H1 (cell line): ENCODE measurements around the gene ROBO2. TPM values are rescaled to one million over a fixed set of nuclear protein-coding genes. Genes with fewer than 3 reads are reported as not detected.

Experiments used
- CTCF ChIA-PET: fragments of 300-600 bp; sonication (Branson Sonifier 250); formaldehyde crosslinking; loops from one replicate; lab custom pipeline; 2021; ENCODE audit not compliant: partially characterized antibody; lab: Charles Lee
- POLR2A ChIA-PET: fragments of 300-600 bp; sonication (Branson Sonifier 250); formaldehyde crosslinking; loops from one replicate; lab custom pipeline; 2021; ENCODE audit warnings: inconsistent platforms; ENCODE audit not compliant: partially characterized antibody; lab: Charles Lee
- DNase-seq, 2 experiments: peaks; one replicate each; pipeline versions ENCODE4 v3.0.0 to v3.0.0-alpha.2; 2010 to 2022; ENCODE audit warnings: low spot score in 2 of 2, low read depth in 1 of 2, mixed read lengths in 1 of 2
- FAIRE-seq: peaks from 2 replicates; lab custom pipeline; 2011; peaks lifted over from hg19 to GRCh38; lab: Jason Lieb, UNC
- H2AFZ ChIP-seq: 2 replicates; pipeline ENCODE4 v1.8.1; 2012; ENCODE audit warnings: low read length, inconsistent platforms
- H2AK5ac ChIP-seq: 2 replicates; pipeline ENCODE4 v1.6.1; 2013; ENCODE audit warnings: low read depth, low read length
- H2BK120ac ChIP-seq: replicated peaks from 2 replicates; pipeline ENCODE3; 2013; ENCODE audit warnings: low read depth, low read length, inconsistent platforms
- H2BK12ac ChIP-seq: 2 replicates; pipeline ENCODE4 v1.6.1; 2013; ENCODE audit warnings: low read depth, low read length
- H2BK15ac ChIP-seq: 2 replicates; pipeline ENCODE4 v1.6.1; 2013; ENCODE audit warnings: low read length
- H2BK20ac ChIP-seq: 2 replicates; pipeline ENCODE4 v1.6.1; 2013; ENCODE audit warnings: low read length
- H2BK5ac ChIP-seq: 2 replicates; pipeline ENCODE4 v1.6.1; 2013; ENCODE audit warnings: low read depth, low read length
- H3K14ac ChIP-seq: 2 replicates; pipeline ENCODE4 v1.6.1; 2013; ENCODE audit warnings: inconsistent platforms; ENCODE audit not compliant: insufficient read length
- H3K18ac ChIP-seq: 2 replicates; pipeline ENCODE4 v1.6.1; 2013; ENCODE audit warnings: low read length; ENCODE audit errors: extremely low read depth
- H3K23ac ChIP-seq: 2 replicates; pipeline ENCODE4 v1.6.1; 2013; ENCODE audit warnings: inconsistent platforms; ENCODE audit not compliant: insufficient read length
- H3K23me2 ChIP-seq: 2 replicates; pipeline ENCODE4 v1.6.1; 2013; ENCODE audit warnings: low read depth, low read length
- H3K27ac ChIP-seq: 2 replicates; pipeline ENCODE4 v1.6.1; 2011; ENCODE audit warnings: low read depth, low read length, inconsistent platforms
- H3K27me3 ChIP-seq, 4 experiments: replicated peaks in 1 of 4; 1 replicate in 1 of 4; 2 replicates in 3 of 4; pipeline versions ENCODE4 v1.6.1 to v1.8.1; 2011 to 2013; ENCODE audit warnings: low read length in 3 of 4, mild to moderate bottlenecking in 3 of 4, inconsistent platforms in 2 of 4, mixed read lengths in 2 of 4, moderate library complexity in 1 of 4; ENCODE audit not compliant: control insufficient read depth in 3 of 4, insufficient read depth in 3 of 4; ENCODE audit errors: extremely low read depth in 1 of 4
- H3K36me3 ChIP-seq, 4 experiments: 2 replicates each; pipeline versions ENCODE4 v1.6.1 to v1.8.1; 2011 to 2013; ENCODE audit warnings: mild to moderate bottlenecking in 4 of 4, low read length in 3 of 4, moderate library complexity in 2 of 4, control low read depth in 1 of 4, inconsistent platforms in 1 of 4; ENCODE audit not compliant: insufficient read depth in 4 of 4, control insufficient read depth in 2 of 4
- H3K4ac ChIP-seq: replicated peaks from 2 replicates; pipeline ENCODE3; 2013; ENCODE audit warnings: low read length, low read depth, mixed read lengths, inconsistent platforms; ENCODE audit not compliant: insufficient read length
- H3K4me1 ChIP-seq, 4 experiments: replicated peaks in 1 of 4; 1 replicate in 1 of 4; 2 replicates in 3 of 4; pipeline versions ENCODE4 v1.6.1 to v1.8.1; 2011 to 2013; ENCODE audit warnings: low read length in 3 of 4, inconsistent platforms in 2 of 4, mixed read lengths in 1 of 4; ENCODE audit not compliant: insufficient read depth in 4 of 4, control insufficient read depth in 3 of 4
- H3K4me2 ChIP-seq, 2 experiments: 2 replicates each; pipeline versions ENCODE4 v1.6.1 to v1.8.1; 2011 to 2013; ENCODE audit warnings: low read depth in 2 of 2, low read length in 2 of 2, control low read depth in 1 of 2, inconsistent platforms in 1 of 2, mild to moderate bottlenecking in 1 of 2; ENCODE audit not compliant: insufficient read depth in 1 of 2
- H3K4me3 ChIP-seq, 4 experiments: fragments of 200-600, 300-600 bp in 1 of 4; sonication (generic), shearing (Covaris generic), sonication (Bioruptor Twin) in 1 of 4; 2 replicates each; pipeline versions ENCODE4 v1.5.1 to v1.8.1; 2011 to 2016; ENCODE audit warnings: low read length in 4 of 4, low read depth in 3 of 4, control low read depth in 2 of 4, inconsistent platforms in 2 of 4, mild to moderate bottlenecking in 2 of 4, mixed read lengths in 1 of 4, moderate library complexity in 1 of 4; ENCODE audit not compliant: insufficient read depth in 2 of 4; ENCODE audit errors: extremely low read depth in 1 of 4
- H3K56ac ChIP-seq: replicated peaks from 2 replicates; pipeline ENCODE3; 2013; ENCODE audit warnings: low read depth, mild to moderate bottlenecking, mixed read lengths, low read length, inconsistent platforms; ENCODE audit not compliant: insufficient read length
- H3K79me1 ChIP-seq: 2 replicates; pipeline ENCODE4 v1.6.1; 2013; ENCODE audit warnings: low read depth, low read length, control low read depth
- H3K79me2 ChIP-seq, 2 experiments: 2 replicates each; pipeline versions ENCODE4 v1.6.1 to v1.8.1; 2012 to 2013; ENCODE audit warnings: low read length in 2 of 2, mild to moderate bottlenecking in 2 of 2, inconsistent platforms in 1 of 2; ENCODE audit not compliant: insufficient read depth in 2 of 2, control insufficient read depth in 1 of 2
- H3K9ac ChIP-seq, 4 experiments: replicated peaks in 1 of 4; 1 replicate in 1 of 4; 2 replicates in 3 of 4; pipeline versions ENCODE4 v1.6.1 to v1.8.1; 2011 to 2013; ENCODE audit warnings: low read depth in 3 of 4, low read length in 3 of 4, control low read depth in 2 of 4, mild to moderate bottlenecking in 2 of 4, moderate library complexity in 2 of 4, inconsistent platforms in 1 of 4; ENCODE audit errors: extremely low read depth in 1 of 4
- H3K9me3 ChIP-seq, 2 experiments: 2 replicates each; pipeline versions ENCODE4 v1.6.1 to v1.8.1; 2012 to 2013; ENCODE audit warnings: mild to moderate bottlenecking in 2 of 2, moderate library complexity in 2 of 2, control low read depth in 1 of 2, inconsistent platforms in 1 of 2, low read depth in 1 of 2, low read length in 1 of 2, mixed read lengths in 1 of 2; ENCODE audit not compliant: insufficient read depth in 2 of 2
- H4K20me1 ChIP-seq, 2 experiments: replicated peaks in 1 of 2; 2 replicates each; pipeline versions ENCODE3 to v1.8.1; 2011 to 2013; ENCODE audit warnings: inconsistent platforms in 2 of 2, low read length in 2 of 2, mild to moderate bottlenecking in 1 of 2; ENCODE audit not compliant: insufficient read depth in 2 of 2, control insufficient read depth in 1 of 2
- H4K5ac ChIP-seq: 2 replicates; pipeline ENCODE4 v1.6.1; 2013; ENCODE audit warnings: low read length, low read depth, mixed read lengths, inconsistent platforms; ENCODE audit not compliant: insufficient read length
- H4K8ac ChIP-seq: 2 replicates; pipeline ENCODE4 v1.8.0; 2013; ENCODE audit warnings: mild to moderate bottlenecking, moderate library complexity, low read length, inconsistent platforms; ENCODE audit not compliant: insufficient read depth; ENCODE audit errors: extremely low read depth
- H4K91ac ChIP-seq: replicated peaks from 2 replicates; pipeline ENCODE3; 2013; ENCODE audit warnings: low read length, mixed read lengths, inconsistent platforms; ENCODE audit not compliant: insufficient read length
- JUND ChIP-seq: IDR thresholded peaks from 2 replicates; pipeline ENCODE4 v1.6.1; 2011; ENCODE audit warnings: mild to moderate bottlenecking, improper control_type of control experiment, low read length
- PHF8 ChIP-seq: fragments of 200-600 bp; sonication (generic); conservative IDR thresholded peaks from 2 replicates; pipeline ENCODE4 v1.7.1; 2012; ENCODE audit warnings: low read depth, mild to moderate bottlenecking, inconsistent platforms, low read length, moderate library complexity
- RFX5 ChIP-seq: IDR thresholded peaks from 2 replicates; pipeline ENCODE4 v1.6.1; 2011; ENCODE audit warnings: low read depth, low read length, improper control_type of control experiment, borderline replicate concordance
- WGBS, 2 experiments: shearing (Covaris generic) in 1 of 2; methylation state at CpG; one replicate each; pipeline versions ENCODE4 v1.1.6 to v1.1.7; 2013 to 2015; ENCODE audit warnings: low lambda C conversion rate in 2 of 2, mixed read lengths in 2 of 2, inconsistent platforms in 1 of 2, low coverage in 1 of 2, missing lambda C conversion rate in 1 of 2; ENCODE audit not compliant: insufficient replicate concordance in 2 of 2, insufficient coverage in 1 of 2, insufficient read length in 1 of 2; ENCODE audit errors: extremely low coverage in 1 of 2, missing lambda C conversion rate in 1 of 2; 5-methylcytosine and 5-hydroxymethylcytosine counted together
- polyA plus RNA-seq, 7 experiments: library from polyadenylated mRNA; depleted of rRNA in 3 of 7; stranded (reverse) in 5 of 7; unstranded in 2 of 7; fragments of >200 nt in 5 of 7; fragments of 200-250 nt in 2 of 7; gene quantifications; 1 replicate in 5 of 7; 2 replicates in 1 of 7; 4 replicates in 1 of 7; pipeline versions ENCODE4 v1.2.1 to v1.2.3, GENCODE V29; 2011 to 2013; ENCODE audit warnings: missing spikeins in 2 of 7, mixed read lengths in 2 of 7
- total RNA-seq: library from RNA; stranded (reverse); fragmentation: NEBNext Ultra II Directional; extraction: Animal tissue kit (Norgen Biotek cat#: 25700); gene quantifications from 2 replicates; pipeline ENCODE4 v1.2.1, GENCODE V29; 2021

Gene ROBO2
- total and polyA plus RNA-seq, 2 of the 8 experiments (the other 6 are each of a cell fraction or from before 2014, with no cell fraction given) = 1.5 to 2.9 TPM

GRCh38 chr3:77296527-77296926 lies 256.6 kb downstream of the ROBO2 start:
- H3K14ac ChIP-seq = no peak overlapping the region
- FAIRE-seq (no peak), DNase-seq (no peak)
- no peak overlapping the region for H2AFZ ChIP-seq
- H2BK12ac ChIP-seq = no peak overlapping the region
- H2BK15ac ChIP-seq = no peak overlapping the region
- no peaks in the 10 kb centered on the region for H3K79me2 ChIP-seq
- H3K27ac ChIP-seq = no peak overlapping the region
- H2BK120ac ChIP-seq = no peak overlapping the region
- no peaks in the 10 kb centered on the region for H3K36me3 ChIP-seq
- ChIA-PET POLR2A (no interaction called here), CTCF (interaction anchor here (3.0 kb wide), 1 partner anchor 23 kb away, joined by 11 read pairs; no protein-coding TSS in a partner anchor)
- H3K4ac ChIP-seq = no peak overlapping the region
- H3K4me3 ChIP-seq = no peak overlapping the region
- 88% methylated on average over 5 of the region's 5 CpGs; no CpG with 5 or more reads in 1 of the 2 experiments for WGBS, 2 experiments
- H3K79me1 ChIP-seq = no peaks in the 10 kb centered on the region
- H3K4me2 ChIP-seq = no peak overlapping the region
- H3K23ac ChIP-seq = no peak overlapping the region
- no peaks in the 10 kb centered on the region; the same call in 1 of the 2 replicates for H3K23me2 ChIP-seq
- no peak overlapping the region for H3K56ac ChIP-seq
- H2AK5ac ChIP-seq = no peak overlapping the region
- no peak overlapping the region for H3K9ac ChIP-seq
- H4K20me1 ChIP-seq = no peaks in the 10 kb centered on the region
- H4K91ac ChIP-seq = no peak overlapping the region
- H2BK20ac ChIP-seq = no peak overlapping the region
- no peak overlapping the region for H3K18ac ChIP-seq
- no peak overlapping the region for H2BK5ac ChIP-seq
- no peaks in the 10 kb centered on the region for H3K4me1 ChIP-seq
- no peak overlapping the region for H4K8ac ChIP-seq
- H4K5ac ChIP-seq = no peak overlapping the region
- H3K27me3 ChIP-seq = no peaks in the 10 kb centered on the region
- H3K9me3 ChIP-seq = no peaks in the 10 kb centered on the region
- TF ChIP-seq RFX5 (no peak), PHF8 (no peak), JUND (no peak)
